GM18909 (cell line): Measurements from ENCODE around the gene NPFFR1.

Source experiments
- ATAC-seq: cut with Tn5 transposase; IDR thresholded peaks from one replicate; pipeline ENCODE4 v1.9.1; 2021; ENCODE audit warnings: mild to moderate bottlenecking; ENCODE audit not compliant: unreplicated experiment, poor library complexity

NPFFR1 gene

GRCh38 chr10:70293169-70293843 is 9.5 kb upstream of the NPFFR1 start:
- ATAC-seq: peak; percentile 78

- ATAC-seq: no peak
Observed at GRCh38 chr10:70292004-70292403, 8.2 kb upstream of the NPFFR1 start.

DNA sequence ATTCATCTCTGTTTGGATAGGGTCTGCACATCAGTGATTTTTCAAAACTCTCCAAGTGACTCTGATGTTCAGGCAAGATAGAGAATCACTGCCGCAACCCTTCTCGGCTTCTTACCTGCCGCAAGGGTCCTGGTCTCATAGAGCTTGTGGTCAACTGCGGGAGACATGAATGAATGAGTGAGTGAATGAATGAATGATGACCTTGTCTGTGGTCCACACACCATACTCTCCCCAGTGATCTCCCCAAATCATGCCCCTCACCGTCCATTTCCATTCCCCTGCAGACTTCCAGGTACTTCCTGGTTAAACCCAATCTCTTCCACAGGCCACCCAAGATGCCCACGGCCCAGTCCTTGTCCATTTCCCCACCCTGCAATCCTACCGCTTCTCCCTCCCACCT is 5.9 kb upstream of the NPFFR1 start:
- no peak for ATAC-seq

DNA sequence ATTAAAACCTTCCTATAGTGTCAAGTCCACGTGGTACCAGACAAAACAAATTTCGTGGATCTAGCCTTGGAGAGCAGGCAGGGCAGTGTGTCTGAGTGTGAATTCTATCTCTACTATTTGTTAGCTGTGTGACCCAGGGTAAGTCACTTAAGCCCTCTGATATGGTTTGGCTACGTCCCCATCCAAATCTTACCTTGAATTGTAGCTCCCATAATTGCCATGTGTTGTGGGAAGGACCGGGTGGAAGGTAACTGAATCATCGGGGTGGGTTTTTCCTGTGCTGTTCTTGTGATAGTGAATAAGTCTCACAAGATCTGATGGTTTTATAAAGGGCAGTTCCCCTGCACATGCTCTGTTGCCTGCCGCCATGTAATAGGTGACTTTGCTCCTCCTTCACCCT is 2.8 kb upstream of the NPFFR1 start:
- ATAC-seq: no peak

DNA sequence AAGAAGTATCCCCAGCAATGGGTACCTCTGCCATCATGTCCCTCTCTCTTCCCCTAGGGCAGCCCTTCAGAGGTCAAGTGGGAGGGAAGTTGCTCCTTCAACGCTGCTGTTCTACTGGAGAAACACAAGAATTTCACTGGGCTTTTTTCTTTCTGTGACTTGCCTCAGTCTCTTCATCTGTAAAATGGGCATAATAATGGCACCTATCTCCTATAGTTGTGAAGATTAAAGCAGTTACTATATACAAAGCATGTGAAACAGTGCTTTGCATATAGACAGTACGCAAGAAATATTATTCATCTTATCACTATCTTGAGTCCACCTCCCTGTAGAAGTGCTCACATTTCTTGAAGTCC is 1.6 kb upstream of the NPFFR1 start:
- no peak for ATAC-seq

GRCh38 chr10:70284542-70285475 is 1.0 kb upstream of the NPFFR1 start:
- no peak for ATAC-seq

DNA sequence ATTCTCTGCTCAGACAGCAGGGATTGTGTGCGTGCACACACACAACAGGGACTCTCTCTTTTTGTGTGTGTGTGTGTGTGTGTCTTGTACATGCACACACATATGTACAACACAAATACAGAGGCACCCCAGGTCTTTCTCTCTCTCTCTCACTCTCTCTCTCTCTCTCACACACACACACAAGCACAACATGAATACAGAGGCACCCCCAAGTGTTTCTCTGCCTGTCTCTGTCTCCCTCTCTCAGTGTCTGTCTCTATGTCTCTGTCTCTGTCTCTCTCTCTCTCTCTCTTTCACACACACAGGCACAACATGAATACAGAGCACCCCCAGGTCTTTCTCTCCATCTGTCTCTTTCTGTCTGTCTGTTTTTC is 746 bp downstream of the NPFFR1 start:
- ATAC-seq: no peak

DNA sequence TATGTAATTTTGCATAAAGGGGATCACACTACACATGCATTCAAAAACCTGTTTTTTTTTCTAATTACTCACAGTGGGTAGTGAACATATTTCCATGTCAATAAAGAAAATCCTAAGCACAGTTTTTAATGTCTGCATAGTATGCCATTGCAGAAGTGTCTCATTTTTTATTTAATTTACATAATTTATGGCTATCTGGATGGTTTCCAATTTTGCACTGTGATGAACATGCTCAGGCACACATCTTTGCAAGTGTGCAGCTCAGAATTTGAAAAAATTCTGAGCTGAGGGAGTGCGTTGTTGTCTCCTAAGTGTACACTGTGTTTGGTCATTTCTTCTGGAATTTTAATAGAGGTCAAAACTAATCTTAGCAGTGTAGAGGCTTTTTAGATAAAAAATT is 2.2 kb downstream of the NPFFR1 start:
- ATAC-seq: no peak

- ATAC-seq: no peak
Observed at GRCh38 chr10:70280099-70280498, 3.7 kb downstream of the NPFFR1 start.

DNA sequence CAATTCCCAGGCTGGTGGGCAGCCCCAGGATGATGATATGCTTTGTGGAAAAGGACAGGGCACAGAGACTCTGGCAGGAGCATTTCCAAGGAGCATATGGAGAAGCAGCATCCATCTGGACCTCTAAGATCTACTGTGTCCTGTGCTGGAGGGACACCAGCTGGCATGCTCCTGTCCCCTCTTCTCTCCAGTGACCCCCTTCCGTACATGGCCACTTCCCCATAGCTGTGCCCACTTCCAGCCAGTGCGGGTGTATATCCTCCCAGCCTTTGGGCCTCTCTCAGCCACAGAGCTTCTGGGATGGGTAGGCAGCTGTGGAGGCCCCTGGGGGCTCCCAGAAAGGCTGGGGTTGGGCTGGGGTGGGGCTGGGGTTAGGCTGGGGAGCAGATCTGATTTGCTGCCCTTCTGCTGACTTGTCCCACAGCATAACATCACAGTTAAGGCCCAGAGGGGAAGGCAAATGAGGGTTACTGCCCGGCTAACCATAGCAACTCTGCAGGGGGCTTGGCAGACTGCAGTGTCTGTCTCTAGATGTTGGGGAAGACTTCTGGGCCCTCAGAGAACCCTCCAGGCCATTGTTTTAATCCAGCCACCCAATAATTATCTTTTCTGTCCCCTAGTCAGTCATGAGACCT is 6.3 kb downstream of the NPFFR1 start:
- ATAC-seq: no peak

DNA sequence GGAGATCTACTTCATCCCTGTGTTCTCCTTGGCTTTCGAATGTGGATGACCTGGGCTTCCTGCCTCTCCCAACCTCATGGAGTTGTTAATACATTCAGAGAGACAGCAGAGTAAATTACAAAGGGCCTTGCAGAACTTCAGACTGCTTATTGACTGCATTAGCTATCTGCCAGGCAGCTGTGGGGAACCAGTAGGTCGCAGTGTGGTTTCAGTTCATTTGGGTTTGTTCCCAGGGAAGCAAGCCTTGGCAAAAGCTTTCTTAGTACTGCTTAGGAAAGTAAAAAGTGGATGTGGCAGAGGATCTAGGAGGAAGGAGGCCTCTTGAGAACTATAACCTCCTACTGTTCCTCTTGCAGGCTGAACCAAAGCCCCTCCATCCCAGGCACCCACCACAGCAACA is 9.2 kb downstream of the NPFFR1 start:
- ATAC-seq: no peak

DNA sequence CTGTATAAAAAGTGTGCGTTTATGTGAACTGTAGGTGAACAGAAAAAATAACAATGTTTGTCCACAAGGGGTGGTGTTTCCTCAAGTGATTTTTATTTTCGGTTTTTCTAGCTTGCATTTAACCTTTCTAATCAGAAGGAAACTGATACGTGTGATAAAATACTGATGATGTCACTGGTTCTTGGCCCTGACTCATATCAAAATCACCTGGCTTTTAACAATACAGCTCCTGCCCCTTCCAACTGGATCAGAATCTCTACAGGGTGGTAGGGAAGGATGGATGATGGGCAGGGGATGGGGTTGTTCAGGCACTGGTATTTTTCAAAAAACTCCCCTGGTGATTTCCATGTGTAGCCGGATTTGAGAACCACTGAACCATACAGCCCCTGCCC is 10.9 kb downstream of the NPFFR1 start:
- peak; percentile 48 for ATAC-seq

DNA sequence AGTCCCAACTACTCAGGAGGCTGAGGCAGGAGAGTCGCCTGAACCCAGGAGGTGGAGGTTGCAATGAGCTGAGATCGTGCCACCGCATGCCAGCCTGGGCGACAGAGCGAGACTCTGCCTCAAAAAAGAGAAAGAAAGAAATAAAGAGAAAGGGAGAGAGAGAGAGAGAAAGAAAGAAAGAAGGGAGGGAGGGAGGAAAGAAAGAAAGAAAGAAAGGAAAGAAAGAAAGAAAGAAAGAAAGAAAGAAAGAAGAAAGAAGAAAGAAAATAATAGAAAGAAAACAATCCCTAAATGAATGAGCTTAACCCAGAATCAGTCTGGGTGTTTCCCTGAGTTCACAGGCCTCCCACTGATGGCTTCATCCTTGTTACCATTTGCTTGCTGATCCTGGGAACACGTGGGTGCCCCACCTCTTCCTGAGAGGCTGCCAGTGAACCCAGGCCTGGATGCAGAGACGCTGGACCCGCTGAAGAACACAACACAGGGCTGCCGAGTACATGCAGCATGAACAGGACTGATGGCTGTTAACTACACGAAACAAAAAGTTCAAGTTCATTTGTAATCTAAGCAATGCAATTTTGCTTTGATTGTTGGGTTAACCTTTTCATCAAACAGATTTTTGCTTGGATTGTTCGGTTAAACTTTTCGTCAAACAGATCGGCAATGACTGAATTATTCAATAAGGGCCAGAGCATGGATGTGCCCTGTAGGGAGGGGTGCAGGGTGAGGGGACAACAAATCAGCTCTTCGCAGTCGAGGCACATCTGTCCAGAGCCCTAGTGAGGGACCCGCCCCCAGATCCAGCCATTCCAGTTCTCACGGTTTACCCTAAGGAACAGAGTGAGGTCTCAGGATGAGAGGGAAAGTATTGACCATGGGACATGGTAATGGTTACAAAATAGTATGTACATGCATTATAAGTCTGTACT is 11.5 kb downstream of the NPFFR1 start:
- no peak for ATAC-seq

GRCh38 chr10:70270952-70271351 is 12.9 kb downstream of the NPFFR1 start:
- ATAC-seq: no peak

DNA sequence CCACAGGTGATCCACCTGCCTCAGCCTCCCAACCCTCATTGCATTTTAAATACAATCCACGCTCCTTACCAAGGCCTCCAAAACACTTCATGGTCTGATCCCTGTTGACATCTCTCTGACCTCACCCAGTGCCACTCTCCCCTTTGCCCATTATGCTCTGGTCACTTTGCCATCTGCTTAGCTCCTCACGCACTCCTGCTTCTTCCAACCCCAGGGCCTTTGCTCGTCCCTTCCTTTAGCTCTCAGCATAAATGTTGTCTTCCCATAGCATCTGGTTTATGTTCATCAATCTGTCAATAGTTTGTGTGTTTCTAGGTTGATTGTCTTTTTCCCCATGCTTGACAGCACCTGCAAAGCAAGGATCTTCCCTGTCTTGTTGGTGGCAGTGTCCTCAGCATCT is 14.1 kb downstream of the NPFFR1 start:
- ATAC-seq: no peak

DNA sequence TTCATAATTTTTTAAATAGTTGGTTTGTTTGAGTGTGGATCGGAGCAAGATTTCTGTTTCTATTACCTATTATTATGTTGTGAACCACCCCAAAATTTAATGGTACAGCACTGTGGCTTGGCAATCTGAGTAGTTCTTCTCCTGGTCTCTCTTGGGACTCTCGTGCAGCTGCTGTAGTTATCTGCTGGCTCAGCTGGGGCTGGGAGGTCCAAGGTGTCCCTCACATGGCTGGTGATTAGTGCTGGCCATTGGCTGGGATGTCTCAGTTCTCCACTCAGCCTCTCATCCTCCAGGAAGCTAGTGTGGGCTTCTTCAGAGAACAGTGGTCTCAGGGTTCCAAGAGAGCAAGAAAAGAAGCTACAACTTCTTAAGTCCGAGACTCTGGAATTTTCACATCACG is 15.4 kb downstream of the NPFFR1 start:
- ATAC-seq: no peak

GRCh38 chr10:70267161-70267933 is 16.5 kb downstream of the NPFFR1 start:
- ATAC-seq: no peak

DNA sequence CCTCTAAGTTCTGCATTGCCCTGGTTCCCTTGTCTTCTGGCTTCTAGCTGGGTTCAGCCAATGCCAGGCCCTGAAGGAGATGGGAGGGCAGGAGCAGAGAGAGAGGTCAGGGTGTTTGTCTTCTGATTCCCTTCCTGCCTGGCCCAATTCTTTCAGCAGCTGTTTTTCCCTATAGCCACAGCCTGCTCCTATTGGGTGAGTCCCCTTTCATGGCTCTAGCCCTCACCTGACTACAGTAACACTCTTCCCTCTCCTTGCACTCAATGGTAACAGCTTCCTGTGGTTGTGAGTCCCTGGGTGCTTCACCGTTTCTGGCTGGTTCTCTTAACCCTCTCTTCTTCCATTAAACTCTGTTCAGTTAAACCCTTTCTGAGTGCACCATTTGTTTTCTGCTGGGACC is 17.1 kb downstream of the NPFFR1 start:
- ATAC-seq: no peak

- ATAC-seq: no peak
Observed at GRCh38 chr10:70266056-70266455, 17.7 kb downstream of the NPFFR1 start.
